Small intestine (tissue), 7 donors: ENCODE data around the gene RBFA. TPM values are rescaled to one million over a fixed set of nuclear protein-coding genes. Genes with fewer than 3 reads are reported as not detected.

Source experiments
- DNase-seq, 2 donors: peaks; one replicate each; pipeline versions ENCODE4 v3.0.0 to v3.0.0-alpha.2; 2013
- FAIRE-seq: peaks from 2 replicates; lab custom pipeline; 2012; peaks lifted over from hg19 to GRCh38; lab: Jason Lieb, UNC
- H3K27ac ChIP-seq, 3 donors: one replicate each; pipeline ENCODE4 v1.5.1; 2013; ENCODE audit warnings: low read length in 2 of 3, mild to moderate bottlenecking in 2 of 3, control low read depth in 1 of 3, inconsistent platforms in 1 of 3, low read depth in 1 of 3, moderate library complexity in 1 of 3
- H3K27me3 ChIP-seq, 3 donors: one replicate each; pipeline ENCODE4 v1.6.1; 2013; ENCODE audit warnings: low read length in 3 of 3, inconsistent platforms in 1 of 3; ENCODE audit not compliant: control insufficient read depth in 3 of 3, insufficient read depth in 3 of 3
- H3K36me3 ChIP-seq, 3 donors: one replicate each; pipeline ENCODE4 v1.6.1; 2013; ENCODE audit warnings: low read length in 3 of 3, inconsistent platforms in 1 of 3, low read depth in 1 of 3, mild to moderate bottlenecking in 1 of 3, moderate library complexity in 1 of 3; ENCODE audit not compliant: control insufficient read depth in 3 of 3, insufficient read depth in 2 of 3
- H3K4me1 ChIP-seq, 3 donors: one replicate each; pipeline ENCODE4 v1.6.1; 2013; ENCODE audit warnings: low read length in 2 of 3, inconsistent platforms in 1 of 3, low read depth in 1 of 3, mild to moderate bottlenecking in 1 of 3, moderate library complexity in 1 of 3; ENCODE audit not compliant: control insufficient read depth in 3 of 3, insufficient read depth in 2 of 3
- H3K4me3 ChIP-seq, 3 donors: one replicate each; pipeline ENCODE4 v1.5.1; 2013; ENCODE audit warnings: low read length in 3 of 3, control low read depth in 1 of 3, inconsistent platforms in 1 of 3, low read depth in 1 of 3, mild to moderate bottlenecking in 1 of 3, moderate library complexity in 1 of 3
- H3K9me3 ChIP-seq, 2 donors: one replicate each; pipeline ENCODE4 v1.6.1; 2013; ENCODE audit warnings: low read depth in 1 of 2, low read length in 1 of 2; ENCODE audit not compliant: control insufficient read depth in 2 of 2, insufficient read depth in 1 of 2
- whole genome bisulfite sequencing, 3 donors: extraction: QIAGEN DNeasy Blood & Tissue Kit; methylation state at CpG; one replicate each; pipeline ENCODE4 v1.1.7; 2013; 5-methylcytosine and 5-hydroxymethylcytosine counted together
- polyA plus RNA-seq, 4 donors: library from polyadenylated mRNA; stranded (reverse) in 3 of 4; unstranded in 1 of 4; fragments of 200-250 nt in 3 of 4; fragments of 120-200 nt in 1 of 4; gene quantifications; one replicate each; pipeline versions ENCODE4 v1.2.1 to v1.2.3, GENCODE V29; 2013
- donor health status: healthy with polysubstance abuse.
- donor health status: control.
- donor health status: control.
- donor health status: Bipolar disorder and iron deficiency.
- donor health status: healthy.

The RBFA gene
- polyA plus RNA-seq, 4 donors = 8.1 to 30.4 (median 23.4) TPM

DNA sequence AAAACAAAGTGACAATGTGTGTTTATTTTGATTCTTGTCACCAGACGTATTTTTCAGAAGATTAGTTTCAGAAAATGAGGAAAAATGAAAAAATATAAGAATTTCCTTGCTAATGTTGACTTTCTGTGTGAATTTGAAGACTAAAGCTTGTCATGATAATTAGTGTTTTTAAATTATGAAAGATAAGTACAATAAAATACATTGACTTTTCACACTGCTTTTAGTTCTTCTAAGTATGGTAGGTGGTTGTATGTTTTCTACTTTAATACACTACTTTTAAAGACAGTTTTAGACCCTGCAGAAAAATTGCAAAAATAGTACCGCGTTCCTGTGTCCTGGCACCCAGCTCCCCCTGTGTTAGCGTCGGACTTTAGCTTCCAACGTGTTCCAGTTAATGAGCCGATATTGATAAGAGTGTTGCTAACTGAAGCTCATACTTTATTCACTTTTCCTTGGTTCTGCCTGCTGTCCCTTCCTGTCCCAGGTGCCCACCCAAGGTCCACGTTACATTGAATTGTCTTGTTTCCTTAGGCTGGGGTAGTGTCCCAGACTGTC is 695 bp downstream of the RBFA start:
- Histone ChIP-seq H3K27me3 (no peaks in the 10 kb centered on the region), H3K27ac (peak overlapping the region in 2 of 3 donors; percentile 58 to 87), H3K4me3 (peak overlapping the region; percentile 13 to 88 (median 64)), H3K4me1 (peaks cover 0 to 6% (median 2%) of the 10 kb centered on the region in 3 donors), H3K9me3 (peaks cover 0 to 4% of the 10 kb centered on the region in 2 donors), H3K36me3 (peaks cover 0 to 16% (median 0%) of the 10 kb centered on the region in 3 donors)
- FAIRE-seq (no peak), DNase-seq (peak; percentile 46 to 58)
- 8 to 13% (median 12%) methylated on average over 8 of the region's 8 CpGs for WGBS, 3 donors

DNA sequence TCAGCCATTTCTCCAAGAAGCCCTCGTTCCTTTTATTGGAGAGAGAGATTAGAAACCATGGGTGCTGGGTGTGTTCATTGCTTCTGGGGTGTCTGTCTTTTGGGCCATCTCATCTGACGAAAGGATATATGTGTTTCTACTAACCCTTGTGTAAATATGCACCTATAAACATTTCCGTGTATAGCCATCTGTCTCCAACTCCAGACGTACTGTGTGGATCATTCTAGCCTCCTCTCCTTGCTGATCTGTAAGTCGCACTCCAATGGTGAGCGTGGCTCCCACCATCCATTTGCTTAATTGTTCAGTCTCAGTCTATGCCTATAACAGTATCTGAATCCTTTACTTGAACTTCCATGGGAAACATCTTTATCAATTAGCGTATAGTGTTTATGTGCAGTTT is 1.8 kb downstream of the RBFA start:
- peaks cover 0 to 6% (median 2%) of the 10 kb centered on the region in 3 donors for H3K4me1 ChIP-seq
- H3K9me3 ChIP-seq = no peaks in the 10 kb centered on the region
- H3K27ac ChIP-seq = no peak overlapping the region
- peaks cover 0 to 19% (median 0%) of the 10 kb centered on the region in 3 donors for H3K36me3 ChIP-seq
- FAIRE-seq (no peak), DNase-seq (no peak)
- no peak overlapping the region for H3K4me3 ChIP-seq
- WGBS, 3 donors = 89 to 96% (median 95%) methylated on average over 7 of the region's 7 CpGs
- no peaks in the 10 kb centered on the region for H3K27me3 ChIP-seq

DNA sequence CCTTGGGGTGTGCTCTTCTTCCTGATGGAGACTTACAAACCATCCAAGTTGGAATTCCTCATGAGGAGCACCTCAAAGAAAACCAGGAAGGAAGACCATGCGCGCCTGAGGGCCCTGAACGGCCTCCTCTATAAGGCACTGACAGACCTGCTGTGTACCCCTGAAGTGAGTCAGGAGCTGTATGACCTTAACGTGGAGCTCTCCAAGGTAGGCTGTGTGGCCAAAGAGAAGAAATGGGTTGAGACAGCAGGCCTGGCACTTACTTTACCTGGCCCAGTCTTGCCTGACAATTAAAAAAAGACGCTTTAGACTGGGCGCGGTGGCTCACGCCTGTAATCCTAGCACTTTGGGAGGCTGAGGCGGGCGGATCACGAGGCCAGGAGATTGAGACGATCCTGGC is 3.1 kb downstream of the RBFA start:
- FAIRE-seq (no peak), DNase-seq (no peak)
- Histone ChIP-seq H3K9me3 (no peaks in the 10 kb centered on the region), H3K4me1 (peaks cover 0 to 6% (median 2%) of the 10 kb centered on the region in 3 donors), H3K36me3 (peaks cover 0 to 27% (median 0%) of the 10 kb centered on the region in 3 donors), H3K4me3 (no peak overlapping the region), H3K27ac (no peak overlapping the region), H3K27me3 (no peaks in the 10 kb centered on the region)
- WGBS, 3 donors = 91 to 97% (median 97%) methylated on average over 9 to 12 of the region's 12 CpGs

DNA sequence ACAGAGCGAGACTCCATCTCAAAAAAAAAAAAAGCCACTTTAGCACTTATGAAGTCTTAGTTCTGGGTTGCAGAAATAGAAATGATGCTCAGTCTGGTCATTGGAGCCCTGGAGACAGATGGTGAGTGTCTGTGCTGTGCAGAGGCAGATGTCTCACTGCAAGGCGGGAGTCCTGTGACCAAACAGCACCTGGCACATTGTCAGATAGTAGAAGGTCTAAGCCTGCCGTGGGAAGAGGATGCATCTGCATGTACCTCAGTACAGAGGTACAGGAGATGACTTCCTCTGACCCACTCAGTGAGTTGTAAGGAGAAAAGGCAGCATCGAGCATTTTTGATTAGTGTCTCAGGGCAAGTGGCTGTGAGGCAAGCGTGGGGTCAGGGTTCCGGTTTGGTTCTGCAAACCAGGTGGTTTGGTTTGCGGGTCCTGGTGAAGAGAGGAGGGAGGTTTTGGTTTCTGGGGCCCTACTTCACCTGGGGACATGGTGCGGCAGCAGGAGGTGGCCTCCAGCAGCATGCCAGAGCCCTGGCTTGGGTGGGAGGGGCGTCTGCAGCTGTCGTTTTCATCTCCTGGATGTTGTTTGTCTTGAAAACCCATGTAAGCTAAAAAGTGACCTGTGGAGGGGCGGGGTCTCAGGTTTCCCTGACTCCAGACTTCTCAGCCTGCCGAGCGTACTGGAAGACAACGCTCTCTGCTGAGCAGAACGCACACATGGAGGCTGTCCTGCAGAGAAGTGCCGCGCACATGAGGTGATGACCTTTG is 3.8 kb downstream of the RBFA start:
- no peak overlapping the region for H3K4me3 ChIP-seq
- DNase-seq = no peak
- peaks cover 0 to 6% (median 2%) of the 10 kb centered on the region in 3 donors for H3K4me1 ChIP-seq
- no peak overlapping the region for H3K27ac ChIP-seq
- peaks cover 0 to 32% (median 0%) of the 10 kb centered on the region in 3 donors for H3K36me3 ChIP-seq
- no peaks in the 10 kb centered on the region for H3K9me3 ChIP-seq
- no peaks in the 10 kb centered on the region for H3K27me3 ChIP-seq
- no peak for FAIRE-seq
- WGBS, 3 donors = 88 to 93% (median 91%) methylated on average over 17 of the region's 17 CpGs

DNA sequence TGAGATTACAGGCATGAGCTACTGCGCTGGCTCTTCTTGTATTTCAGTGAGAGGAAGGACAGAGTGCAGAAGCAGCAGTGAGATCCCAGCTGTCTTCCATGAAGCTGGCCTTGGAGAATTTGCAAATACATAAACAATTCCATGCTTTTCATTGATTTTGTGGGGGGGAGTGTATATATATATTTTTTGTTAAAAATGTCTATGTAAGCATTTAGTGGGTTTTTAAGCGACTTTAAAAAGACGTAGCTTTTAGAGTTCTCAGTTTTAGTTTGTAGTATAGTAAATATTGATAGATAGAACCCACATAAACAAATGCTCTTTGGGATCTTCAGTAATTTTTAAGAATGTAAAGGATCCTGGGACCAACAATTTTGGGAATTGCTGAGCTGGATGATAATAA is 6.3 kb downstream of the RBFA start:
- H3K27me3 ChIP-seq = no peaks in the 10 kb centered on the region
- no peak for FAIRE-seq
- peaks cover 2 to 50% (median 2%) of the 10 kb centered on the region in 3 donors for H3K36me3 ChIP-seq
- WGBS, 3 donors = 88 to 97% (median 97%) methylated on average over 3 of the region's 3 CpGs
- H3K27ac ChIP-seq = no peak overlapping the region
- DNase-seq = no peak
- H3K9me3 ChIP-seq = no peaks in the 10 kb centered on the region
- peaks cover 0 to 5% (median 0%) of the 10 kb centered on the region in 3 donors for H3K4me1 ChIP-seq
- no peak overlapping the region for H3K4me3 ChIP-seq

DNA sequence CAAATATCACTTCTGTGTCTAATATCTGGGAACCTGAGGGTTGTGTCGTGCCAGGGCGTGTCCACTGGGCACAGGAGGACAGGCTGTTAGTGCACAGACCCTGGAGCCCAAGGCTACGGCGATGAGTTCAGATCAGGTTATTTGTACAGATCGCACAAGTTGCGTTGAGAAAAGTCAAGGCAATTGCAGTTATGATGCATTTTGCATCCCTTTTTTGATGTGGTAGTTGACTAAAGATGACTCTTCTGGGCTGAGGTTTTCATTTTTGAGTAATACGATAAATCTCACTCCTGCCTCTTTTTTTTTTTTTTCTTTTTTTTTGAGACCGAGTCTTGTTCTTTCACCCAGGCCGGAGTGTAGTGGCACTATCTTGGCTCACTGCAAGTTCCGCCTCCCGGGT is 7.2 kb downstream of the RBFA start:
- 83 to 91% (median 89%) methylated on average over 11 of the region's 11 CpGs for WGBS, 3 donors
- FAIRE-seq (no peak), DNase-seq (no peak)
- H3K36me3 ChIP-seq = peaks cover 2 to 59% (median 2%) of the 10 kb centered on the region in 3 donors
- no peaks in the 10 kb centered on the region for H3K27me3 ChIP-seq
- H3K4me1 ChIP-seq = no peaks in the 10 kb centered on the region
- H3K4me3 ChIP-seq = no peak overlapping the region
- H3K9me3 ChIP-seq = no peaks in the 10 kb centered on the region
- H3K27ac ChIP-seq = no peak overlapping the region

DNA sequence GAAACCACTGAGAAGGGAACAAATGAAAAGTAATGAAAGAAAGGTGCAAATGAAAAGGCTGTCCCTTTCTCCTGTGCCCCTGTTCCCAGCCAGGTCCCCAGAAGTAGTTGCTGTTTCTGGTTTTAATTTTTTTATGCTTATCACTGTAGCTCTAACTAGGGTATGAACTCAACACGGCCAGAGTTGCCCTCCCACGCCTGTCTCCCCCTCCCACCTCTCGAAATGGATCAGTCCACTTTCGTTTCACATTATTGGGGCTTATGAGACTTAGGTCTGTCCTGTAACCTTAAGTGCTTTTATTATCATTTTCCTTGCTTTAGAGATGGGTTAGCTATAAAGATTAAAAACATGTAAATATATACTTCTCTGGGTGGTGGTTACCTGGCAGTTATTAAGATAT is 8.6 kb downstream of the RBFA start:
- Histone ChIP-seq H3K27me3 (no peaks in the 10 kb centered on the region), H3K9me3 (no peaks in the 10 kb centered on the region), H3K4me1 (no peaks in the 10 kb centered on the region), H3K36me3 (peaks cover 2 to 60% (median 2%) of the 10 kb centered on the region in 3 donors), H3K4me3 (no peak overlapping the region), H3K27ac (no peak overlapping the region)
- FAIRE-seq = no peak
- no peak for DNase-seq
- WGBS, 3 donors = 81 to 89% (median 87%) methylated on average over 4 of the region's 4 CpGs

DNA sequence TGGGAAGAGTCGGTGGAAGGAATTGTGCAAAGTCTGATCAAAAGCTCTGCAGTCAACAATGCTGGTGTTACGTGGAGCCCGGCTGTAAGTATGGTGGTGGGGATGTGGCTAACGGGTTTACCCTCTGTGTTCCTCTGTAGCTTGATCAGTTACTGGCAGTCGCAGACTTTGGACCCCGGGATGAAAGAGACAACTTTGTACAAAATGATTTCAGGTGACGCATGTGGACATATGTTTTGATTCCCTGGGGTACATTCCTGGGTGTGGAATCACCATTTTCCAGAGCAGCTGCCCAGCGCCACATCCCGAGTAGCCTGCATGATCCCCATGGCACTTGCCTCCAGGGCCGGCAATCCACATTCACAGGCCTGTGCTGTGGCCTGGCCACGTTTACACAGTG is 9.8 kb downstream of the RBFA start:
- no peak for FAIRE-seq
- H3K27me3 ChIP-seq = no peaks in the 10 kb centered on the region

More for the DNA sequence above, 9.8 kb downstream of the RBFA start:
- Histone ChIP-seq H3K36me3 (peaks cover 2 to 60% (median 6%) of the 10 kb centered on the region in 3 donors), H3K4me3 (no peak overlapping the region), H3K4me1 (no peaks in the 10 kb centered on the region), H3K9me3 (peaks cover 0 to 5% of the 10 kb centered on the region in 2 donors), H3K27ac (no peak overlapping the region)
- 93 to 96% (median 95%) methylated on average over 11 of the region's 11 CpGs for WGBS, 3 donors
- DNase-seq = no peak
